ENCODE data around the gene NFKBIA.

The NFKBIA gene

DNA sequence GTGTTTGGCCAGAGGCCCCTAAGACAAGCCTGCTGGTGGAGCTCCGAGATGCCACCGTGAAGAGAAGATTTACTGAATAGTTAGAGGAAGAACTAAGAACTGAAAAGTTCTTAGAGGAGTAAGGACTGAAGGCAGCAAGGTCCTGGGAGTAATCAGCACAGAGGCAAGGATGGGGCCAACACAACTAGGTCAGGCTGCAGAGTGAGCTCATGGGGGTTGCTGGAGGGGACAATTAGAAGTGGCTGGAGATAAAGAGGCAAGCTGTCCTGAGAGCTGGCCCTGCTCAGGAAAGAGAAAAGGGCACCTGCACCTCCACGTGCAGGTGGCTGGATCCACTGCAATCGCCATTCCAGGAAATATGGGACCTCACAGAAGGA lies 52.7 kb downstream of the NFKBIA start:
- no peak for DNase-seq (ENCODE audit: low read depth in 1 of 2, low spot score in 1 of 2)
- Histone ChIP-seq H3K4me3 (replicated peaks; ENCODE audit: insufficient read depth, low read length) (no peak overlapping the region), H3K27ac (replicated peaks) (no peak overlapping the region), H3K27me3 (ENCODE audit: insufficient read depth, poor library complexity, severe bottlenecking) (no peaks in the 10 kb centered on the region)
- TF ChIP-seq GABPA (IDR thresholded peaks at IDR 0.05; ENCODE audit: low read depth) (no peak), POLR2AphosphoS5 (IDR thresholded peaks at IDR 0.05; ENCODE audit: low read depth) (no peak), SPI1 (IDR thresholded peaks at IDR 0.05; ENCODE audit: borderline replicate concordance, low read depth) (no peak)
- TF ChIP-seq, protein P1, sequence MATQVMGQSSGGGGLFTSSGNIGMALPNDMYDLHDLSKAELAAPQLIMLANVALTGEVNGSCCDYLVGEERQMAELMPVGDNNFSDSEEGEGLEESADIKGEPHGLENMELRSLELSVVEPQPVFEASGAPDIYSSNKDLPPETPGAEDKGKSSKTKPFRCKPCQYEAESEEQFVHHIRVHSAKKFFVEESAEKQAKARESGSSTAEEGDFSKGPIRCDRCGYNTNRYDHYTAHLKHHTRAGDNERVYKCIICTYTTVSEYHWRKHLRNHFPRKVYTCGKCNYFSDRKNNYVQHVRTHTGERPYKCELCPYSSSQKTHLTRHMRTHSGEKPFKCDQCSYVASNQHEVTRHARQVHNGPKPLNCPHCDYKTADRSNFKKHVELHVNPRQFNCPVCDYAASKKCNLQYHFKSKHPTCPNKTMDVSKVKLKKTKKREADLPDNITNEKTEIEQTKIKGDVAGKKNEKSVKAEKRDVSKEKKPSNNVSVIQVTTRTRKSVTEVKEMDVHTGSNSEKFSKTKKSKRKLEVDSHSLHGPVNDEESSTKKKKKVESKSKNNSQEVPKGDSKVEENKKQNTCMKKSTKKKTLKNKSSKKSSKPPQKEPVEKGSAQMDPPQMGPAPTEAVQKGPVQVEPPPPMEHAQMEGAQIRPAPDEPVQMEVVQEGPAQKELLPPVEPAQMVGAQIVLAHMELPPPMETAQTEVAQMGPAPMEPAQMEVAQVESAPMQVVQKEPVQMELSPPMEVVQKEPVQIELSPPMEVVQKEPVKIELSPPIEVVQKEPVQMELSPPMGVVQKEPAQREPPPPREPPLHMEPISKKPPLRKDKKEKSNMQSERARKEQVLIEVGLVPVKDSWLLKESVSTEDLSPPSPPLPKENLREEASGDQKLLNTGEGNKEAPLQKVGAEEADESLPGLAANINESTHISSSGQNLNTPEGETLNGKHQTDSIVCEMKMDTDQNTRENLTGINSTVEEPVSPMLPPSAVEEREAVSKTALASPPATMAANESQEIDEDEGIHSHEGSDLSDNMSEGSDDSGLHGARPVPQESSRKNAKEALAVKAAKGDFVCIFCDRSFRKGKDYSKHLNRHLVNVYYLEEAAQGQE (IDR thresholded peaks at IDR 0.05; ENCODE audit: insufficient replicate concordance, low read depth), result no peak

Data from HL-60 (cell line).